Stomach (tissue), 4 donors: Measurements from ENCODE around the gene SLC6A12.

Source experiments
- EP300 ChIP-seq: sonication (generic); formaldehyde crosslinking; IDR thresholded peaks from one replicate; pipeline ENCODE4 v1.6.1; 2017; ENCODE audit warnings: antibody characterized with exemption
- POLR2AphosphoS5 ChIP-seq, 3 donors: sonication (generic); formaldehyde crosslinking; IDR thresholded peaks; one replicate each; pipeline ENCODE4 v1.6.1; 2016; ENCODE audit warnings: antibody characterized with exemption in 3 of 3
- TF ChIP-seq, protein P1 (sequence below), 7 experiments: fragments of 450-650 bp in 4 of 7; fragments of 200-600 bp in 3 of 7; sonication (generic) in 3 of 7; IDR thresholded peaks; one replicate each; pipeline ENCODE4 v1.5.1; 2016 to 2019; ENCODE audit warnings: antibody characterized with exemption in 7 of 7, control low read depth in 2 of 7, mild to moderate bottlenecking in 1 of 7

DNA sequence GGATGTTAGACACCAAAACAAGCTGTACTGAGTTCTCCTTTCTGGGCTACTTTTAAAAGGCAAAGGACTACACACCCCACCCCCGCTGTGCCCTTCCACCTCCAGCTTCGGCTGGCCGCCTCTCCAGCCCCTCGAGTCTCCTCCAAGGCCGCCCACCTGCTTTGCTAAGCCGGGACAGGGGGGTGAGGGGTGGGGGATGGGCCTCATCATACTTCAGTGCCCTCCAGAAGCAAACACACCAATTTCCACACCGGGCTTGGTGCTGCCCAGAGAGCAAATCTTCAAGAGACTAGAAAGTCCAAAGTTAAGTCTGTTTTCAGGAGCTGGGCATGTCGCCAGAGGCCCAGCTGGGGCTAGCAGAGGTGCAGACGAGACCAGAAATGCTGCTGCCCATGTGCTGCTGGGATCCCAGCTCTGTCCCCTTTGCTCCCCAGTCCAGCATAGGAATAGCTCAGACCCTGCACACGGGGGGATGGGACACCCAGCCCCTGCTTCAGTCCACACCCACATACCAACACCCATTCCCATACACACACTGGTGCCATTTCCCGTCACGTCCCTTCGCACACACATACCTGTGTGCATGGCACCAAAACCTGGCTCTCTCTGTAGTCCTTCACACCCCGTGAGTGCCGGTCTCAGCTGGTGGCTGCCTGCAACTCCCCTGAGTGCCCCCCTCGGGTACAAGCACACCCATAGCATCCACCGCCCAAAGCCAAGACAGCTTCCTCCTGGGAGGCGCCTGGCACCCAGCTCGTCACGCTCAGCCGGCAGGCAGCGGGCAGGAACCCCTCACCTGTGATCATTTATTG is 1.0 kb downstream of the SLC6A12 start:
- TF ChIP-seq, protein P1, sequence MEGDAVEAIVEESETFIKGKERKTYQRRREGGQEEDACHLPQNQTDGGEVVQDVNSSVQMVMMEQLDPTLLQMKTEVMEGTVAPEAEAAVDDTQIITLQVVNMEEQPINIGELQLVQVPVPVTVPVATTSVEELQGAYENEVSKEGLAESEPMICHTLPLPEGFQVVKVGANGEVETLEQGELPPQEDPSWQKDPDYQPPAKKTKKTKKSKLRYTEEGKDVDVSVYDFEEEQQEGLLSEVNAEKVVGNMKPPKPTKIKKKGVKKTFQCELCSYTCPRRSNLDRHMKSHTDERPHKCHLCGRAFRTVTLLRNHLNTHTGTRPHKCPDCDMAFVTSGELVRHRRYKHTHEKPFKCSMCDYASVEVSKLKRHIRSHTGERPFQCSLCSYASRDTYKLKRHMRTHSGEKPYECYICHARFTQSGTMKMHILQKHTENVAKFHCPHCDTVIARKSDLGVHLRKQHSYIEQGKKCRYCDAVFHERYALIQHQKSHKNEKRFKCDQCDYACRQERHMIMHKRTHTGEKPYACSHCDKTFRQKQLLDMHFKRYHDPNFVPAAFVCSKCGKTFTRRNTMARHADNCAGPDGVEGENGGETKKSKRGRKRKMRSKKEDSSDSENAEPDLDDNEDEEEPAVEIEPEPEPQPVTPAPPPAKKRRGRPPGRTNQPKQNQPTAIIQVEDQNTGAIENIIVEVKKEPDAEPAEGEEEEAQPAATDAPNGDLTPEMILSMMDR (IDR thresholded peaks at IDR 0.05), result no peak
- TF ChIP-seq EP300 (no peak), POLR2AphosphoS5 (IDR thresholded peaks at IDR 0.05) (no peak)
